ENCODE measurements around the gene BACH1.

DNA sequence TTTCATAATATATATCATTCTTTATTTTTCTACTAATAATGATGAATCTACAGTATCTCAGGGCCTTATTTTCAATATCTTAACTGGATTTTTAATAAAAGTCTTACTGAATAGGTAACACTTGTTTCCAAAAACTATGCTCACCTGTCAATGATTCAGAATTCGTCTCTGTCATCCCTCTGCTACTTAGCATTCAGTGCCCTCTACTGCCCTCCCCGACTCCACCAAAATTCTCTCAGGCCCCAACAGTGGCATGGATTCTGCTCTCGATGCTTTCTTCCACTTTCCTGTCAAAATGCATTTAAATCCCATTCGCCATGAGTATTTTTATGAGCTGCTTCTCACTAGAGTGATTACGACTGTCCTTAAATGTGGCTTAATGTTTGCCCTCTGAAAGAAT is 10.5 kb upstream of the BACH1 start:
- TF ChIP-seq RAD21 (IDR thresholded peaks at IDR 0.05 in 1 of 2, conservative IDR thresholded peaks at IDR 0.05 in 1 of 2; ENCODE audit: low read depth in 2 of 2, low read length in 2 of 2) (peak in 1 of 2 experiments; percentile 3; a peak in 1 of 4 replicates), CEBPB (IDR thresholded peaks at IDR 0.05; ENCODE audit: low read depth, low read length) (no peak), JUN (IDR thresholded peaks at IDR 0.05; ENCODE audit: low read depth, low read length) (no peak), SP1 (IDR thresholded peaks at IDR 0.05; ENCODE audit: low read depth, low read length) (no peak), POLR2A (IDR thresholded peaks at IDR 0.05; ENCODE audit: control extremely low read depth in 1 of 2, low read depth in 2 of 2, low read length in 2 of 2) (no peak)
- TF ChIP-seq, protein P1, sequence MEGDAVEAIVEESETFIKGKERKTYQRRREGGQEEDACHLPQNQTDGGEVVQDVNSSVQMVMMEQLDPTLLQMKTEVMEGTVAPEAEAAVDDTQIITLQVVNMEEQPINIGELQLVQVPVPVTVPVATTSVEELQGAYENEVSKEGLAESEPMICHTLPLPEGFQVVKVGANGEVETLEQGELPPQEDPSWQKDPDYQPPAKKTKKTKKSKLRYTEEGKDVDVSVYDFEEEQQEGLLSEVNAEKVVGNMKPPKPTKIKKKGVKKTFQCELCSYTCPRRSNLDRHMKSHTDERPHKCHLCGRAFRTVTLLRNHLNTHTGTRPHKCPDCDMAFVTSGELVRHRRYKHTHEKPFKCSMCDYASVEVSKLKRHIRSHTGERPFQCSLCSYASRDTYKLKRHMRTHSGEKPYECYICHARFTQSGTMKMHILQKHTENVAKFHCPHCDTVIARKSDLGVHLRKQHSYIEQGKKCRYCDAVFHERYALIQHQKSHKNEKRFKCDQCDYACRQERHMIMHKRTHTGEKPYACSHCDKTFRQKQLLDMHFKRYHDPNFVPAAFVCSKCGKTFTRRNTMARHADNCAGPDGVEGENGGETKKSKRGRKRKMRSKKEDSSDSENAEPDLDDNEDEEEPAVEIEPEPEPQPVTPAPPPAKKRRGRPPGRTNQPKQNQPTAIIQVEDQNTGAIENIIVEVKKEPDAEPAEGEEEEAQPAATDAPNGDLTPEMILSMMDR (IDR thresholded peaks at IDR 0.05; ENCODE audit: control extremely low read depth in 1 of 3, insufficient read depth in 1 of 3, low read depth in 1 of 3, low read length in 3 of 3) = no peak

All from H1 (cell line).